SU-DHL-6 (cell line): ENCODE data around the gene WNT3A.

ENCODE experiments used
- H2AFZ ChIP-seq: fragments of 200-600 bp; sonication (generic); 2 replicates; pipeline ENCODE4 v1.6.1; 2014; ENCODE audit warnings: low read depth, mild to moderate bottlenecking, moderate library complexity, mixed read lengths, antibody characterized with exemption, low read length; ENCODE audit not compliant: severe bottlenecking
- H3F3A ChIP-seq: fragments of 200-600 bp; shearing (Covaris generic); 2 replicates; pipeline ENCODE4 v1.6.0; 2016; ENCODE audit warnings: antibody characterized with exemption, mild to moderate bottlenecking; ENCODE audit not compliant: insufficient read depth
- H3K27ac ChIP-seq: fragments of 200-600 bp; sonication (generic); 2 replicates; pipeline ENCODE4 v1.5.1; 2016; ENCODE audit warnings: low read depth, mild to moderate bottlenecking, low read length, moderate library complexity, mixed read lengths
- H3K27me3 ChIP-seq: fragments of 200-600 bp; sonication (generic), shearing (Covaris generic); 2 replicates; pipeline ENCODE4 v1.6.0; 2014; ENCODE audit warnings: mild to moderate bottlenecking, low read length
- H3K36me3 ChIP-seq: fragments of 200-600 bp; sonication (generic); 2 replicates; pipeline ENCODE4 v1.6.1; 2014; ENCODE audit warnings: mild to moderate bottlenecking, low read length, mixed read lengths
- H3K4me2 ChIP-seq: fragments of 300-600, 200-600 bp; shearing (Covaris generic), sonication (generic); 2 replicates; pipeline ENCODE4 v1.6.0; 2014; ENCODE audit warnings: low read length, low read depth, mild to moderate bottlenecking; ENCODE audit not compliant: poor library complexity, severe bottlenecking
- H3K4me3 ChIP-seq: fragments of 200-600 bp; sonication (generic); 2 replicates; pipeline ENCODE4 v1.5.1; 2014; ENCODE audit warnings: antibody characterized with exemption, low read length, mild to moderate bottlenecking, mixed read lengths; ENCODE audit not compliant: insufficient read depth, poor library complexity, severe bottlenecking
- H3K79me2 ChIP-seq: fragments of 200-600 bp; sonication (generic); 2 replicates; pipeline ENCODE4 v1.6.1; 2014; ENCODE audit warnings: mild to moderate bottlenecking, low read length, moderate library complexity; ENCODE audit not compliant: insufficient read depth
- H3K9ac ChIP-seq: fragments of 200-600 bp; sonication (generic); 2 replicates; pipeline ENCODE4 v1.7.0; 2014; ENCODE audit warnings: mild to moderate bottlenecking, low read length
- H3K9me2 ChIP-seq: fragments of 200-600 bp; sonication (generic); replicated peaks from 2 replicates; pipeline ENCODE4 v1.6.1; 2014; ENCODE audit warnings: low read length; ENCODE audit not compliant: insufficient read depth
- H3K9me3 ChIP-seq: fragments of 200-600 bp; sonication (generic); 2 replicates; pipeline ENCODE4 v1.6.1; 2014; ENCODE audit warnings: low read length, mixed read lengths; ENCODE audit not compliant: insufficient read depth
- H4K20me1 ChIP-seq: fragments of 200-600 bp; sonication (generic); 2 replicates; pipeline ENCODE4 v1.6.1; 2014; ENCODE audit warnings: low read depth, mild to moderate bottlenecking, antibody characterized with exemption, low read length, moderate library complexity, mixed read lengths
- EZH2phosphoT487 ChIP-seq: fragments of 200-600 bp; sonication (generic), shearing (Covaris generic); conservative IDR thresholded peaks from 2 replicates; pipeline ENCODE4 v1.6.1; 2018; ENCODE audit warnings: mild to moderate bottlenecking, antibody characterized with exemption, low read length, moderate library complexity, mixed read lengths
- TF ChIP-seq, protein P1 (sequence below): fragments of 200-600 bp; sonication (generic); IDR thresholded peaks from one replicate; pipeline ENCODE4 v1.5.1; 2017; ENCODE audit warnings: antibody characterized with exemption, mild to moderate bottlenecking, low read length, moderate library complexity; ENCODE audit not compliant: insufficient read depth, poor library complexity, severe bottlenecking

The WNT3A gene

DNA sequence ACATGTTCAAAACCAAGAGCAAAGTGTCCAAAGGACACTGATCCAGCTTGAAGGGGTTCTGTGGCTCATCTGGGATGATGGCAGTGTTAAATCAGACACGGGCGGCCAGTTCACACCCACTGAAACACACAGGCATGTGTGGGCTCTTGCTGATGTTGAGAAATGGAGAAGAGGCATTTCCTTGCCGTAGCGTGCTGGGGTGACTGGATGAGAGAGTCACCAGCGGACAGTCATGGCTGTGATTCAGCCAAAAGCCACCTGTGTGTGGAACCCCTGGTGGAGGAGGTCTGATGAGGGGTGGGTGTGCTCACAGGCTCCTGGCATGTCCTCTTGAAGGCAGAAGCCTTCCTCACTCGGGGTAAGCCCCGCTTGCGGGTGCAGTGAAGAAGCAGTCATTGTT is 89.1 kb downstream of the WNT3A start:
- Histone ChIP-seq H3K9me2 (no peaks in the 10 kb centered on the region), H3K27ac (no peak overlapping the region), H2AFZ (no peak overlapping the region), H3K9me3 (peaks cover 20% of the 10 kb centered on the region; the same call in 1 of the 2 replicates), H3K27me3 (no peaks in the 10 kb centered on the region), H3K4me3 (no peak overlapping the region), H3F3A (peaks cover 9% of the 10 kb centered on the region; the same call in 1 of the 2 replicates), H3K36me3 (peaks cover 34% of the 10 kb centered on the region), H3K9ac (no peak overlapping the region), H3K79me2 (peaks cover 66% of the 10 kb centered on the region), H3K4me2 (no peak overlapping the region), H4K20me1 (peaks cover 21% of the 10 kb centered on the region)
- no peak for TF ChIP-seq EZH2phosphoT487
- TF ChIP-seq, protein P1, sequence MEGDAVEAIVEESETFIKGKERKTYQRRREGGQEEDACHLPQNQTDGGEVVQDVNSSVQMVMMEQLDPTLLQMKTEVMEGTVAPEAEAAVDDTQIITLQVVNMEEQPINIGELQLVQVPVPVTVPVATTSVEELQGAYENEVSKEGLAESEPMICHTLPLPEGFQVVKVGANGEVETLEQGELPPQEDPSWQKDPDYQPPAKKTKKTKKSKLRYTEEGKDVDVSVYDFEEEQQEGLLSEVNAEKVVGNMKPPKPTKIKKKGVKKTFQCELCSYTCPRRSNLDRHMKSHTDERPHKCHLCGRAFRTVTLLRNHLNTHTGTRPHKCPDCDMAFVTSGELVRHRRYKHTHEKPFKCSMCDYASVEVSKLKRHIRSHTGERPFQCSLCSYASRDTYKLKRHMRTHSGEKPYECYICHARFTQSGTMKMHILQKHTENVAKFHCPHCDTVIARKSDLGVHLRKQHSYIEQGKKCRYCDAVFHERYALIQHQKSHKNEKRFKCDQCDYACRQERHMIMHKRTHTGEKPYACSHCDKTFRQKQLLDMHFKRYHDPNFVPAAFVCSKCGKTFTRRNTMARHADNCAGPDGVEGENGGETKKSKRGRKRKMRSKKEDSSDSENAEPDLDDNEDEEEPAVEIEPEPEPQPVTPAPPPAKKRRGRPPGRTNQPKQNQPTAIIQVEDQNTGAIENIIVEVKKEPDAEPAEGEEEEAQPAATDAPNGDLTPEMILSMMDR, result no peak

DNA sequence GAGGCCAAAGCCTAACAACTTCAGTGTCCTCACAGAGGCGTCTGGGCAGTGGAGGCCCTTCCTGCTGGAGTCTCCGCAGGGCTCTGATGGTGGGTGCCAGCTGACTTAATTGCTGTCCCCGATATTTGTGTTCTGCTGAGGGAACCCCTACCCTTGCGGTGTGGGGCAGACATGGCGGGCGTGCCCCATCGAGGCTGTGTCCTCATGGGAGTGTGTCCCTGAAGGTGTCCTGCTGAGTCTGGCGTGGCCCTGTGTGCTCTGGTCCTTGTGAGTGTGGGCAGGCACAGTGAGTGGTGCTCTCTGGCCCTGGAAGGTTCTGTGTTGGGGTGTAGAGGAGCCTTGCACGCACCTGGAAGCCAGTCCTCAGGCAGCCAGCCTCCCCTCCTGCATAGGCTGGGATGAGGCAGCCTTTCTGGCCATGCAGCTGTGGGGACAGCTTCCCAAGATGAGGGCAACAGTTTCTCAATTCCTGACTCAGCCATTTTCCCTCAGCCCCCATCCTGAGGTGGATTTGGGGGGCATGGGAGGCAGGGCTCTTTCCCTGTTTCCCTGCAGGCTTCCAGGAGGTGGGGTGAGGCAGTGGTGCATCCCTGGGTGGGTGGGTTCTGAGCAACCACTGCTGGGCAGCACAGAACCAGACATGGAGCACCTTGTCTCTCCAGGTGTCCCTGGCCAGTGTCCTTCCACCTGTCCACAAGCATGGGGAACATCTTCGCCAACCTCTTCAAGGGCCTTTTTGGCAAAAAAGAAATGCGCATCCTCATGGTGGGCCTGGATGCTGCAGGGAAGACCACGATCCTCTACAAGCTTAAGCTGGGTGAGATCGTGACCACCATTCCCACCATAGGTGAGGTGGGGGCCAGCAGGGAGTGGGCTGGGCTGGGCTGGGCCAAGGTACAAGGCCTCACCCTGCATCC is 89.9 kb downstream of the WNT3A start:
- H3K9ac ChIP-seq, result no peak overlapping the region
- peaks cover 20% of the 10 kb centered on the region; the same call in 1 of the 2 replicates for H3K9me3 ChIP-seq
- peaks cover 31% of the 10 kb centered on the region for H3K36me3 ChIP-seq
- H3K79me2 ChIP-seq, result peaks cover 59% of the 10 kb centered on the region
- no peak overlapping the region for H3K27ac ChIP-seq
- peaks cover 17% of the 10 kb centered on the region for H3F3A ChIP-seq
- H2AFZ ChIP-seq, result no peak overlapping the region
- TF ChIP-seq EZH2phosphoT487, result no peak
- TF ChIP-seq, protein P1, result no peak
- H4K20me1 ChIP-seq, result peaks cover 20% of the 10 kb centered on the region
- no peaks in the 10 kb centered on the region for H3K9me2 ChIP-seq
- no peaks in the 10 kb centered on the region for H3K27me3 ChIP-seq
- H3K4me2 ChIP-seq, result no peak overlapping the region
- H3K4me3 ChIP-seq, result no peak overlapping the region

DNA sequence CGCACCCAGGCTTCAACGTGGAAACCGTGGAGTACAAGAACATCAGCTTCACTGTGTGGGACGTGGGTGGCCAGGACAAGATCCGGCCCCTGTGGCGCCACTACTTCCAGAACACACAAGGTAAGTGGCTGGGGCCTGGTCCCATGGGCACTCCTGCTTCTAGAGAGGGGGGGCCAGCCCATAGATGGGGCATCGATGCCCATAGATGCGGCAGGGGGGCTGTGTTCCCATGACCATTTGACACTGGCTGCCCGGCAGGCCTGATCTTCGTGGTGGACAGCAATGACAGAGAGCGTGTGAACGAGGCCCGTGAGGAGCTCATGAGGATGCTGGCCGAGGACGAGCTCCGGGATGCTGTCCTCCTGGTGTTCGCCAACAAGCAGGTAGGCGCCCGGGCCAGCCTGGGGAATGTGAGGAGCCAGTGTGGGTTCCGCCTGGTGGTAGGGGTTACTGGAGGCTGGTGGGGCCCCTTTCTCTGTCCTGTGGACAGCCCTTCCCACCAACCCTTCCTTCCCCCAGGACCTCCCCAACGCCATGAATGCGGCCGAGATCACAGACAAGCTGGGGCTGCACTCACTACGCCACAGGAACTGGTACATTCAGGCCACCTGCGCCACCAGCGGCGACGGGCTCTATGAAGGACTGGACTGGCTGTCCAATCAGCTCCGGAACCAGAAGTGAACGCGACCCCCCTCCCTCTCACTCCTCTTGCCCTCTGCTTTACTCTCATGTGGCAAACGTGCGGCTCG is 90.7 kb downstream of the WNT3A start:
- TF ChIP-seq, protein P1, result no peak
- no peak for TF ChIP-seq EZH2phosphoT487
- no peak overlapping the region for H3K27ac ChIP-seq
- H3K4me3 ChIP-seq, result no peak overlapping the region
- peaks cover 22% of the 10 kb centered on the region for H3K36me3 ChIP-seq
- H3K79me2 ChIP-seq, result peaks cover 51% of the 10 kb centered on the region
- H3K27me3 ChIP-seq, result no peaks in the 10 kb centered on the region
- peaks cover 19% of the 10 kb centered on the region for H3F3A ChIP-seq
- H4K20me1 ChIP-seq, result peaks cover 20% of the 10 kb centered on the region
- no peaks in the 10 kb centered on the region for H3K9me2 ChIP-seq
- peaks cover 20% of the 10 kb centered on the region; the same call in 1 of the 2 replicates for H3K9me3 ChIP-seq
- H2AFZ ChIP-seq, result no peak overlapping the region
- H3K9ac ChIP-seq, result no peak overlapping the region
- no peak overlapping the region for H3K4me2 ChIP-seq
